Ishikawa (cell line): ENCODE data around the gene ABCB8.

Experiments used
- CEBPB ChIP-seq: IDR thresholded peaks from 2 replicates; pipeline ENCODE4 v1.6.1; 2012
- CREB1 ChIP-seq: IDR thresholded peaks from 2 replicates; pipeline ENCODE4 v1.6.1; 2012; ENCODE audit warnings: low read depth
- EGR1 ChIP-seq: IDR thresholded peaks from 2 replicates; pipeline ENCODE4 v1.6.1; 2012
- EP300 ChIP-seq: IDR thresholded peaks from 2 replicates; pipeline ENCODE4 v1.6.1; 2012; ENCODE audit warnings: borderline replicate concordance
- FOXM1 ChIP-seq: IDR thresholded peaks from 2 replicates; pipeline ENCODE4 v1.6.1; 2012; ENCODE audit warnings: low read depth, borderline replicate concordance
- MAX ChIP-seq: IDR thresholded peaks from 2 replicates; pipeline ENCODE4 v1.6.1; 2012
- NFIC ChIP-seq: IDR thresholded peaks from 2 replicates; pipeline ENCODE4 v1.6.1; 2012
- RAD21 ChIP-seq: IDR thresholded peaks from 2 replicates; pipeline ENCODE4 v1.6.1; 2012; ENCODE audit warnings: low read depth
- TAF1 ChIP-seq: IDR thresholded peaks from 2 replicates; pipeline ENCODE4 v1.6.1; 2012; ENCODE audit warnings: low read depth, mild to moderate bottlenecking
- TCF12 ChIP-seq: IDR thresholded peaks from 2 replicates; pipeline ENCODE4 v1.6.1; 2012; ENCODE audit warnings: low read depth
- TEAD4 ChIP-seq: IDR thresholded peaks from 2 replicates; pipeline ENCODE4 v1.6.1; 2012
- USF1 ChIP-seq: IDR thresholded peaks from 2 replicates; pipeline ENCODE4 v1.6.1; 2012
- YY1 ChIP-seq: IDR thresholded peaks from 2 replicates; pipeline ENCODE4 v1.6.1; 2012; ENCODE audit warnings: low read depth
- ZBTB7A ChIP-seq: IDR thresholded peaks from 2 replicates; pipeline ENCODE4 v1.6.1; 2012; ENCODE audit warnings: low read depth
- TF ChIP-seq, protein P1 (sequence below): IDR thresholded peaks from 2 replicates; pipeline ENCODE4 v1.6.1; 2012; ENCODE audit warnings: low read depth, mild to moderate bottlenecking

ABCB8 gene

DNA sequence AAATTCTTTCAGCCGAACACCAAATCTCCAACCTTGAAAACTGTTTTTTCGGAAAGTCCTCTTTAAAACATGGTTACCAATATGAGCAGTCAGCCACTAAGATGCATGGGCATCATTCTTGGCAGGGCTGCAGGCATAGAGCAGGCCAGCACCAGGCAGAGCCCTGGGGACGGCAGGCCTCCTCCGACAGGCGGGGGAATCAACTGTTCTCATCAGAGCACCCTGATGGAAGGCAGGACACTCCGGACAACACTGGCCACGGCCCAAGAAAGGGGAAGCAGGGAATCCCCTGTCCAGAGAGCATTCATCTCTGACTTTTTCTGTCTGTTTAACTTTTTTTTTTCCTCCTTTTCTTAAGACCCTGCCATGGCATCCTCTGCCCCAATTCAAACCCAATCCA, 38.8 kb upstream of the ABCB8 start:
- TF ChIP-seq CREB1 (no peak), EP300 (no peak), USF1 (no peak)

- TF ChIP-seq ZBTB7A, result no peak
- TF ChIP-seq MAX, result no peak
- TF ChIP-seq TCF12, result 0 out of 2 replicates have a peak, but pooled peaks have one; percentile 21
- TF ChIP-seq TAF1, result no peak
- TF ChIP-seq CEBPB, result no peak
- TF ChIP-seq EGR1, result no peak
- peak; percentile 71 for TF ChIP-seq USF1
- TF ChIP-seq TEAD4, result no peak
- no peak for TF ChIP-seq YY1
- TF ChIP-seq EP300, result 0 out of 2 replicates have a peak, but pooled peaks have one; percentile 12
- TF ChIP-seq, protein P1, sequence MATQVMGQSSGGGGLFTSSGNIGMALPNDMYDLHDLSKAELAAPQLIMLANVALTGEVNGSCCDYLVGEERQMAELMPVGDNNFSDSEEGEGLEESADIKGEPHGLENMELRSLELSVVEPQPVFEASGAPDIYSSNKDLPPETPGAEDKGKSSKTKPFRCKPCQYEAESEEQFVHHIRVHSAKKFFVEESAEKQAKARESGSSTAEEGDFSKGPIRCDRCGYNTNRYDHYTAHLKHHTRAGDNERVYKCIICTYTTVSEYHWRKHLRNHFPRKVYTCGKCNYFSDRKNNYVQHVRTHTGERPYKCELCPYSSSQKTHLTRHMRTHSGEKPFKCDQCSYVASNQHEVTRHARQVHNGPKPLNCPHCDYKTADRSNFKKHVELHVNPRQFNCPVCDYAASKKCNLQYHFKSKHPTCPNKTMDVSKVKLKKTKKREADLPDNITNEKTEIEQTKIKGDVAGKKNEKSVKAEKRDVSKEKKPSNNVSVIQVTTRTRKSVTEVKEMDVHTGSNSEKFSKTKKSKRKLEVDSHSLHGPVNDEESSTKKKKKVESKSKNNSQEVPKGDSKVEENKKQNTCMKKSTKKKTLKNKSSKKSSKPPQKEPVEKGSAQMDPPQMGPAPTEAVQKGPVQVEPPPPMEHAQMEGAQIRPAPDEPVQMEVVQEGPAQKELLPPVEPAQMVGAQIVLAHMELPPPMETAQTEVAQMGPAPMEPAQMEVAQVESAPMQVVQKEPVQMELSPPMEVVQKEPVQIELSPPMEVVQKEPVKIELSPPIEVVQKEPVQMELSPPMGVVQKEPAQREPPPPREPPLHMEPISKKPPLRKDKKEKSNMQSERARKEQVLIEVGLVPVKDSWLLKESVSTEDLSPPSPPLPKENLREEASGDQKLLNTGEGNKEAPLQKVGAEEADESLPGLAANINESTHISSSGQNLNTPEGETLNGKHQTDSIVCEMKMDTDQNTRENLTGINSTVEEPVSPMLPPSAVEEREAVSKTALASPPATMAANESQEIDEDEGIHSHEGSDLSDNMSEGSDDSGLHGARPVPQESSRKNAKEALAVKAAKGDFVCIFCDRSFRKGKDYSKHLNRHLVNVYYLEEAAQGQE, result no peak
- no peak for TF ChIP-seq CREB1
- peak; percentile 50 for TF ChIP-seq NFIC
- TF ChIP-seq FOXM1, result no peak
- TF ChIP-seq RAD21, result no peak
Observed at GRCh38 chr7:150990416-150991186, 37.6 kb upstream of the ABCB8 start, which contains the start of gene NOS3. NOS3 (plus strand) TSS chr7:150991017; CDS start chr7:150993804, 2,787 bp downstream.

DNA sequence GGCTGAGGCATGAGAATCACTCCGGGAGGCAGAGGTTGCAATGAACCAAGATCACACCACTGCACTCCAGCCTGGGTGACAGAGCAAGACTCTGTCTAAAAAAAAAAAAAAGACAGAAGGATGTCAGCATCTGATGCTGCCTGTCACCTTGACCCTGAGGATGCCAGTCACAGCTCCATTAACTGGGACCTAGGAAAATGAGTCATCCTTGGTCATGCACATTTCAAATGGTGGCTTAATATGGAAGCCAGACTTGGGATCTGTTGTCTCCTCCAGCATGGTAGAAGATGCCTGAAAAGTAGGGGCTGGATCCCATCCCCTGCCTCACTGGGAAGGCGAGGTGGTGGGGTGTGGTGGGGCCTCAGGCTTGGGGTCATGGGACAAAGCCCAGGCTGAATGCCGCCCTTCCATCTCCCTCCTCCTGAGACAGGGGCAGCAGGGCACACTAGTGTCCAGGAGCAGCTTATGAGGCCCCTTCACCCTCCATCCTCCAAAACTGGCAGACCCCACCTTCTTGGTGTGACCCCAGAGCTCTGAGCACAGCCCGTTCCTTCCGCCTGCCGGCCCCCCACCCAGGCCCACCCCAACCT, 36.1 kb upstream of the ABCB8 start:
- no peak for TF ChIP-seq RAD21
- TF ChIP-seq, protein P1, result no peak
- no peak for TF ChIP-seq TEAD4
- no peak for TF ChIP-seq USF1
- TF ChIP-seq CEBPB, result no peak
- no peak for TF ChIP-seq EP300
- no peak for TF ChIP-seq FOXM1
- no peak for TF ChIP-seq ZBTB7A
- TF ChIP-seq YY1, result no peak

- TF ChIP-seq USF1 (no peak), EP300 (no peak), TCF12 (no peak), ZBTB7A (no peak), TAF1 (no peak), FOXM1 (no peak), RAD21 (no peak), MAX (no peak)
Observed at GRCh38 chr7:150992833-150993302, 35.4 kb upstream of the ABCB8 start.

DNA sequence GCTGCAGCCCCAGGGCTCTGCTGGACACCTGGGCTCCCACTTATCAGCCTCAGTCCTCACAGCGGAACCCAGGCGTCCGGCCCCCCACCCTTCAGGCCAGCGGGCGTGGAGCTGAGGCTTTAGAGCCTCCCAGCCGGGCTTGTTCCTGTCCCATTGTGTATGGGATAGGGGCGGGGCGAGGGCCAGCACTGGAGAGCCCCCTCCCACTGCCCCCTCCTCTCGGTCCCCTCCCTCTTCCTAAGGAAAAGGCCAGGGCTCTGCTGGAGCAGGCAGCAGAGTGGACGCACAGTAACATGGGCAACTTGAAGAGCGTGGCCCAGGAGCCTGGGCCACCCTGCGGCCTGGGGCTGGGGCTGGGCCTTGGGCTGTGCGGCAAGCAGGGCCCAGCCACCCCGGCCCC, 34.7 kb upstream of the ABCB8 start:
- TF ChIP-seq TEAD4, result no peak
- TF ChIP-seq RAD21, result no peak
- TF ChIP-seq FOXM1, result no peak
- TF ChIP-seq YY1, result no peak
- no peak for TF ChIP-seq ZBTB7A
- no peak for TF ChIP-seq CEBPB
- TF ChIP-seq NFIC, result no peak
- TF ChIP-seq MAX, result no peak
- TF ChIP-seq EGR1, result no peak
- no peak for TF ChIP-seq EP300
- TF ChIP-seq, protein P1, result no peak
- TF ChIP-seq USF1, result no peak
- no peak for TF ChIP-seq TAF1
- TF ChIP-seq CREB1, result no peak
- no peak for TF ChIP-seq TCF12
